ENCODE measurements around the gene EXOC4.

DNA sequence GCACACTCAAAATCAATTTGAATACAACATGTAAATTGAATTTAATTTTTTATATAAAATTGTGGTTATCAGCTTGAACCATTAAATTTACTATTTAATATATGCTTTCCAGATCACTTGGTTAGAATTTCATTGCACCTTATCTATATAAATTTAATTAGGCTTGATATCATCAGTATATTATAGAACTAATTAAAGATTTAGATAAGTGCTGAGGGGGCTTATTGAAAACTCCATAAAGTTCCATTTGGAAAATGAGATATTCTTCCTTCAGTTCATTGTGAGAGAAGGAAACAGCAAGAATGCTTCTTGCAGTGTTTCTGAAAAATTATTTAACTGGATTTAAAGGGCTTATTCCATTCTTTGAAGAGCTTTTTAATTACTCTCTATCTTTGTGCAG lies 788.6 kb downstream of the EXOC4 start:
- TF ChIP-seq CTCF (conservative IDR thresholded peaks at IDR 0.05) (no peak), ZFX (IDR thresholded peaks at IDR 0.05) (no peak)
